Measurements from ENCODE around the gene HHATL. TPM values are rescaled to one million over a fixed set of nuclear protein-coding genes. Genes with fewer than 3 reads are reported as not detected.

The HHATL gene
- total and polyA plus RNA-seq, 8 donors, result 0.81 to 6.9 (median 0.90) TPM; not detected in 5

- H3K4me1 ChIP-seq, result no peaks in the 10 kb centered on the region
- no peak for DNase-seq
- TF ChIP-seq POLR2A (IDR thresholded peaks at IDR 0.05) (no peak), CTCF (IDR thresholded peaks at IDR 0.05) (no peak), POLR2AphosphoS5 (IDR thresholded peaks at IDR 0.05) (no peak), EP300 (IDR thresholded peaks at IDR 0.05) (no peak)
- no peak overlapping the region for H3K4me3 ChIP-seq
- WGBS, 5 donors, result 93 to 96% (median 96%) methylated on average over 11 to 12 of the region's 12 CpGs
- no peaks in the 10 kb centered on the region for H3K27me3 ChIP-seq
- no peaks in the 10 kb centered on the region for H3K36me3 ChIP-seq
- H3K9me3 ChIP-seq, result no peaks in the 10 kb centered on the region
- intact Hi-C loops (cut with DNase I; ENCODE audit: low total_unique reads), result no loop called here
- no peak overlapping the region for H3K27ac ChIP-seq
Measured at GRCh38 chr3:42735615-42736014, 33.0 kb upstream of the HHATL start.

- Histone ChIP-seq H3K4me3 (no peak overlapping the region), H3K27ac (no peak overlapping the region), H3K4me1 (no peaks in the 10 kb centered on the region), H3K36me3 (no peaks in the 10 kb centered on the region), H3K9me3 (no peaks in the 10 kb centered on the region), H3K27me3 (no peaks in the 10 kb centered on the region)
- no peak for DNase-seq
- TF ChIP-seq CTCF (IDR thresholded peaks at IDR 0.05), result no peak
- no peak for TF ChIP-seq POLR2A (IDR thresholded peaks at IDR 0.05)
- no peak for TF ChIP-seq POLR2AphosphoS5 (IDR thresholded peaks at IDR 0.05)
- intact Hi-C loops (cut with DNase I; ENCODE audit: low total_unique reads), result no loop called here
- 81 to 92% (median 85%) methylated on average over 8 of the region's 8 CpGs for WGBS, 5 donors
Measured at GRCh38 chr3:42735019-42735418, 32.4 kb upstream of the HHATL start.

- intact Hi-C loops (cut with DNase I; ENCODE audit: low total_unique reads), result no loop called here
- no peaks in the 10 kb centered on the region for H3K27me3 ChIP-seq
- no peak overlapping the region for H3K27ac ChIP-seq
- DNase-seq, result no peak
- no peaks in the 10 kb centered on the region for H3K36me3 ChIP-seq
- TF ChIP-seq POLR2AphosphoS5 (IDR thresholded peaks at IDR 0.05) (no peak), POLR2A (IDR thresholded peaks at IDR 0.05) (no peak), EP300 (IDR thresholded peaks at IDR 0.05) (no peak), CTCF (IDR thresholded peaks at IDR 0.05) (no peak)
- no peaks in the 10 kb centered on the region for H3K9me3 ChIP-seq
- 79 to 84% (median 84%) methylated on average over 4 to 6 of the region's 6 CpGs for WGBS, 5 donors
- H3K4me1 ChIP-seq, result no peaks in the 10 kb centered on the region
- H3K4me3 ChIP-seq, result no peak overlapping the region
Measured at GRCh38 chr3:42734263-42734860, 31.8 kb upstream of the HHATL start.

- Histone ChIP-seq H3K9me3 (no peaks in the 10 kb centered on the region), H3K4me1 (no peaks in the 10 kb centered on the region), H3K4me3 (no peak overlapping the region), H3K36me3 (no peaks in the 10 kb centered on the region), H3K27me3 (no peaks in the 10 kb centered on the region), H3K27ac (no peak overlapping the region)
- 81 to 90% (median 84%) methylated on average over 7 to 13 of the region's 13 CpGs for WGBS, 5 donors
- TF ChIP-seq POLR2AphosphoS5 (IDR thresholded peaks at IDR 0.05), result no peak
- no peak for TF ChIP-seq EP300 (IDR thresholded peaks at IDR 0.05)
- no peak for TF ChIP-seq CTCF (IDR thresholded peaks at IDR 0.05)
- no peak for TF ChIP-seq POLR2A (IDR thresholded peaks at IDR 0.05)
- no peak for DNase-seq
- intact Hi-C loops (cut with DNase I; ENCODE audit: low total_unique reads), result no loop called here
Measured at GRCh38 chr3:42733501-42734262, 31.1 kb upstream of the HHATL start.
